ENCODE measurements around the gene CCDC85C. TPM values are rescaled to one million over a fixed set of nuclear protein-coding genes. Genes with fewer than 3 reads are reported as not detected.

CCDC85C gene
- total RNA-seq, 1 donor from 2014 or later: 1.9 TPM

GRCh38 chr14:99589651-99590530 is 14.1 kb downstream of the CCDC85C start:
- TF ChIP-seq CTCF (IDR thresholded peaks at IDR 0.05): no peak
- ATAC-seq (ENCODE audit: low read depth) (no peak), DNase-seq (no peak)
- no peaks in the 10 kb centered on the region for H3K27me3 Mint-ChIP-seq
- no peaks in the 10 kb centered on the region for H3K9me3 Mint-ChIP-seq
- H3K4me3 Mint-ChIP-seq: no peak overlapping the region
- H3K36me3 Mint-ChIP-seq (ENCODE audit: low read depth): no peaks in the 10 kb centered on the region
- CTCF ChIA-PET: no interaction called here
- intact Hi-C loops (cut with micrococcal nuclease): no loop called here
- H3K4me1 Mint-ChIP-seq: peaks cover 1% of the 10 kb centered on the region
- POLR2A ChIA-PET: no interaction called here
- no peak overlapping the region for H3K27ac Mint-ChIP-seq

GRCh38 chr14:99589031-99589441 is 15.0 kb downstream of the CCDC85C start:
- TF ChIP-seq CTCF (IDR thresholded peaks at IDR 0.05): no peak
- intact Hi-C loops (cut with micrococcal nuclease): no loop called here
- Mint-ChIP-seq H3K27ac (no peak overlapping the region), H3K9me3 (no peaks in the 10 kb centered on the region), H3K36me3 (ENCODE audit: low read depth) (no peaks in the 10 kb centered on the region), H3K4me3 (no peak overlapping the region), H3K4me1 (no peaks in the 10 kb centered on the region), H3K27me3 (no peaks in the 10 kb centered on the region)
- ATAC-seq (ENCODE audit: low read depth) (no peak), DNase-seq (no peak)
- CTCF ChIA-PET: interaction anchor here (0.7 kb wide), 1 partner anchor 68 kb away, joined by 3 read pairs; no protein-coding TSS in a partner anchor
- POLR2A ChIA-PET: no interaction called here

DNA sequence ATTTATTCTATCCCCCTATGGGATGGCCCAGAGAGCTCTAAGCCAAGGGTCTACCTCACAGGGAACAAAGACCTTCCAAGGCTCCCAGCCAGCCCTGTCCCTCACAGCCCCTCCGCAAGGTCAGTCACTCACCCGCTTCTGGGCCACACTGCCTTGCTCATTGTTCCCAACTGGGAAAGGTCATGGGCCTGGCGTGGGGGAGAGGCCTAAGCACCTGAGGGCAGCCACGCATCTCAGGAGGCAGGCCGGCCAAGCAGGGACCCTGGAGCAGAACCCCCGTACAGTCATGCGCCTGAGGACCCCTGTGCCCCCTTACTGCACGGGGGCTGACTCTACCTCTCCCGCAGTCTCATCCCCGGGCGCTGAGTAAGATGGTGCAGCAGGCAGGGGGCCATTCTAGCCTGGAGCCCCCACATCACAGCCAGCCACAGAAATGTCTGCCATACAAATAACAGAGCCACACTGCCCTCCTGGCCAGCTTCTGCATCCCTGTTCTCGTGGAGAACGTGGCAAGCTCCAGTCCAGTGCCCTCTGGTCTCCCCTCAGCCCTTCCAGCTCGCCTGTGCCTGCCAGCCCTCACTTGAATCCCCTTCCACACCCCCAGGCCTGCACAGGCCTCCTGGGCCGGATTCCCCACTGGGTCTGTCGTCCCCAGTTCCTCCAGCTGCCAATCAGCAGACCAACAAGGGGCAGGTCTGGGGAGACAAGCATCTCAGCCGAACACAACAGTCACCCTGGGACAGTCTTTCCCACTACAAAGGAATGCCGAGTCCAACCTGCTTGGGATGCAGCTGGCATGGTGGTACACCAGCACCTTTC is 16.3 kb downstream of the CCDC85C start:
- CTCF ChIA-PET: no interaction called here

GRCh38 chr14:99586761-99587459 is 17.1 kb downstream of the CCDC85C start:
- Mint-ChIP-seq H3K27ac (no peak overlapping the region), H3K4me3 (no peak overlapping the region), H3K4me1 (no peaks in the 10 kb centered on the region), H3K36me3 (ENCODE audit: low read depth) (no peaks in the 10 kb centered on the region), H3K9me3 (no peaks in the 10 kb centered on the region), H3K27me3 (no peaks in the 10 kb centered on the region)
- POLR2A ChIA-PET: no interaction called here
- DNase-seq (no peak), ATAC-seq (ENCODE audit: low read depth) (no peak)
- intact Hi-C loops (cut with micrococcal nuclease): no loop called here
- CTCF ChIA-PET: no interaction called here
- TF ChIP-seq CTCF (IDR thresholded peaks at IDR 0.05): no peak

More for the DNA sequence above, 16.3 kb downstream of the CCDC85C start:
- H3K4me1 Mint-ChIP-seq: no peaks in the 10 kb centered on the region
- POLR2A ChIA-PET: no interaction called here
- intact Hi-C loops (cut with micrococcal nuclease): no loop called here
- no peaks in the 10 kb centered on the region for H3K9me3 Mint-ChIP-seq
- H3K4me3 Mint-ChIP-seq: no peak overlapping the region
- no peak for TF ChIP-seq CTCF (IDR thresholded peaks at IDR 0.05)
- H3K36me3 Mint-ChIP-seq (ENCODE audit: low read depth): no peaks in the 10 kb centered on the region
- DNase-seq (no peak), ATAC-seq (ENCODE audit: low read depth) (no peak)
- no peak overlapping the region for H3K27ac Mint-ChIP-seq
- H3K27me3 Mint-ChIP-seq: no peaks in the 10 kb centered on the region

Data from activated B cell treated with CpG ODN at 0.5 μM for 24 hours (primary cell).